GM23248 (cell line): ENCODE data around the gene PHF21B. TPM values are rescaled to one million over a fixed set of nuclear protein-coding genes. Genes with fewer than 3 reads are reported as not detected.

Experiments used
- DNase-seq: peaks from one replicate; pipeline ENCODE4 v3.0.0-alpha.2; 2015
- H2AFZ ChIP-seq: fragments of 200-600 bp; sonication (generic); 2 replicates; pipeline ENCODE4 v1.6.1; 2016; ENCODE audit warnings: antibody characterized with exemption
- H3F3A ChIP-seq: fragments of 200-600 bp; sonication (generic); 2 replicates; pipeline ENCODE4 v1.6.1; 2016; ENCODE audit warnings: mild to moderate bottlenecking, antibody characterized with exemption, mixed run types; ENCODE audit not compliant: insufficient read depth
- H3K27ac ChIP-seq: fragments of 200-600 bp; sonication (generic); 2 replicates; pipeline ENCODE4 v1.5.1; 2016; ENCODE audit warnings: mild to moderate bottlenecking
- H3K27me3 ChIP-seq: fragments of 200-600 bp; sonication (generic); replicated peaks from 2 replicates; pipeline ENCODE4 v1.6.1; 2016; ENCODE audit warnings: mild to moderate bottlenecking; ENCODE audit not compliant: insufficient read depth
- H3K36me3 ChIP-seq: fragments of 200-600 bp; sonication (generic); 2 replicates; pipeline ENCODE4 v1.6.1; 2016; ENCODE audit warnings: low read depth, mild to moderate bottlenecking
- H3K4me1 ChIP-seq: fragments of 200-600 bp; sonication (generic); 2 replicates; pipeline ENCODE4 v1.6.1; 2016; ENCODE audit warnings: mild to moderate bottlenecking; ENCODE audit not compliant: insufficient read depth
- H3K4me2 ChIP-seq: fragments of 200-600 bp; sonication (generic); one replicate; pipeline ENCODE4 v1.6.1; 2016; ENCODE audit warnings: mild to moderate bottlenecking; ENCODE audit not compliant: unreplicated experiment
- H3K4me3 ChIP-seq: fragments of 200-600 bp; sonication (generic); 2 replicates; pipeline ENCODE4 v1.5.1; 2016; ENCODE audit warnings: mild to moderate bottlenecking
- H3K79me2 ChIP-seq: fragments of 200-600 bp; sonication (generic); 2 replicates; pipeline ENCODE4 v1.6.1; 2016; ENCODE audit warnings: mild to moderate bottlenecking; ENCODE audit not compliant: insufficient read depth
- H3K9ac ChIP-seq: fragments of 200-600 bp; sonication (generic); 2 replicates; pipeline ENCODE4 v1.6.1; 2016; ENCODE audit warnings: mild to moderate bottlenecking
- H3K9me2 ChIP-seq: fragments of 200-600 bp; sonication (generic); 2 replicates; pipeline ENCODE4 v1.6.1; 2016; ENCODE audit warnings: mixed run types, mild to moderate bottlenecking, moderate library complexity; ENCODE audit not compliant: insufficient read depth
- H3K9me3 ChIP-seq: fragments of 200-600 bp; sonication (generic); one replicate; pipeline ENCODE4 v1.6.1; 2017; ENCODE audit warnings: low read depth
- H4K20me1 ChIP-seq: fragments of 200-600 bp; sonication (generic); 2 replicates; pipeline ENCODE4 v1.6.0; 2016; ENCODE audit not compliant: insufficient read depth
- EZH2 ChIP-seq: fragments of 200-600 bp; sonication (generic); IDR thresholded peaks from 2 replicates; pipeline ENCODE4 v1.6.1; 2018; ENCODE audit warnings: antibody characterized with exemption, mild to moderate bottlenecking; ENCODE audit not compliant: insufficient read depth, poor library complexity, severe bottlenecking
- EZH2phosphoT487 ChIP-seq: fragments of 200-600 bp; sonication (generic); IDR thresholded peaks from 2 replicates; pipeline ENCODE4 v1.6.1; 2018; ENCODE audit warnings: antibody characterized with exemption, moderate library complexity, mild to moderate bottlenecking, low read depth; ENCODE audit not compliant: insufficient read depth
- WGBS, 2 experiments: methylation state at CpG; one replicate each; pipeline ENCODE4 v1.1.6; 2015 to 2017; ENCODE audit warnings: low lambda C conversion rate in 2 of 2, low coverage in 1 of 2; ENCODE audit errors: missing lambda C conversion rate in 2 of 2; 5-methylcytosine and 5-hydroxymethylcytosine counted together
- in situ Hi-C: fragments of 300-500 bp; cut with MboI; formaldehyde crosslinking; loops from 2 replicates; pipeline ENCODE4 v1.15.0; 2020
- polyA plus RNA-seq: library from polyadenylated mRNA; unstranded; fragments of >200 nt; fragmentation: Nextera tagmentation; extraction: Ambion mirVana; gene quantifications from 2 replicates; pipeline ENCODE4 v1.2.1, GENCODE V29; 2016
- total RNA-seq: library from RNA; depleted of rRNA; stranded (reverse); fragments of >200 nt; shearing (Covaris generic); gene quantifications from 2 replicates; pipeline ENCODE4 v1.2.3, GENCODE V29; 2014

Gene PHF21B
- total and polyA plus RNA-seq, 2 experiments from 2014 or later, result not detected

DNA sequence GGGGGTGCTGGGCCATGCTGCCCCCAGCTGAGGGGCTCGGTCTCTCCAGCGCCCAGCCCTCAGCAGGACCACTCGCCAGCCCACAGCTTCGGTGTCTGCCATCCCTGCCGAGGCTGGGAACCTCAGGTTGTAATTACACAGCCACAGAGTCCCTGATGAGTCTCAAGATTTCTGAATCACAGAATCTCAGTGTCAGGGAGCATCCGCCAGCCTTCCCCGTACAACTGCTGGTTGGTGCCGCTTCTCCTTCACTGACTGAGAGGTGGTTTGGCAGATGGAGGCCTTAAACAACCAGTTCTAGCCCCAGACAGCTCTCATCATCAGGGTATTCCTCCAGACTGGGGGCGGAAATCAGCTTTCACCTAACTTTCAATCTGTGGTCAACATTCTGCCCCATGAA, 13.7 kb downstream of the PHF21B start:
- 36 to 42% methylated on average over 9 of the region's 9 CpGs for WGBS, 2 experiments

DNA sequence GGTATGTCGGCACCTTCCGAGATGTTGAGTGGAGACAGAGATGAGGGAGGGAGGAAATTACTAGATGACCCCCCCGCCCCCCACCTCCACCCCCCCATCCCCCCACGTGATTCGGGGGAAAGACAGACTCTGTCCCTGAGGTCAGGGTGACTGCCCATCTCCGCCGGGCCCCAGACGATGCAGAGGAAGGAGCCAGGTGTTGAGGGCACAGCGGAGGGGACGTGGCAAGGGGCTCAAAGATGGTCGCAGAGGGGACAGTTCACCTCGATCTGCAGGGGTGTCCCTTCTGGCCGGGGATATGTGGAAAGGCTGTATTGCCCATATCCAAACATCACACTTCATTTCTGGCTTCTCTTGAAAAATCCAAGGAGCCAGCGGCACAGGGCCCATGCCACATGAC, 14.1 kb downstream of the PHF21B start:
- Histone ChIP-seq H3K27ac (no peak overlapping the region), H3K27me3 (peaks cover 25% of the 10 kb centered on the region), H3K9ac (no peak overlapping the region), H3K36me3 (no peaks in the 10 kb centered on the region), H3K4me1 (no peaks in the 10 kb centered on the region), H4K20me1 (no peaks in the 10 kb centered on the region), H3K4me3 (no peak overlapping the region), H2AFZ (no peak overlapping the region), H3K9me2 (no peaks in the 10 kb centered on the region), H3K4me2 (no peak overlapping the region), H3K79me2 (no peaks in the 10 kb centered on the region), H3K9me3 (no peaks in the 10 kb centered on the region), H3F3A (no peaks in the 10 kb centered on the region)
- no peak for DNase-seq
- TF ChIP-seq EZH2, result no peak
- TF ChIP-seq EZH2phosphoT487, result no peak
- WGBS, 2 experiments, result 53 to 66% methylated on average over 12 to 14 of the region's 14 CpGs
- in situ Hi-C loops, result no loop called here

More for the DNA sequence above, 13.7 kb downstream of the PHF21B start:
- Histone ChIP-seq H3K36me3 (no peaks in the 10 kb centered on the region), H2AFZ (no peak overlapping the region), H3K4me2 (no peak overlapping the region), H4K20me1 (no peaks in the 10 kb centered on the region), H3K9me3 (no peaks in the 10 kb centered on the region), H3K27ac (no peak overlapping the region), H3K79me2 (no peaks in the 10 kb centered on the region), H3F3A (no peaks in the 10 kb centered on the region), H3K4me1 (no peaks in the 10 kb centered on the region), H3K9me2 (no peaks in the 10 kb centered on the region), H3K9ac (no peak overlapping the region), H3K27me3 (peaks cover 25% of the 10 kb centered on the region), H3K4me3 (no peak overlapping the region)
- in situ Hi-C loops, result no loop called here
- no peak for DNase-seq
- no peak for TF ChIP-seq EZH2phosphoT487
- TF ChIP-seq EZH2, result no peak

DNA sequence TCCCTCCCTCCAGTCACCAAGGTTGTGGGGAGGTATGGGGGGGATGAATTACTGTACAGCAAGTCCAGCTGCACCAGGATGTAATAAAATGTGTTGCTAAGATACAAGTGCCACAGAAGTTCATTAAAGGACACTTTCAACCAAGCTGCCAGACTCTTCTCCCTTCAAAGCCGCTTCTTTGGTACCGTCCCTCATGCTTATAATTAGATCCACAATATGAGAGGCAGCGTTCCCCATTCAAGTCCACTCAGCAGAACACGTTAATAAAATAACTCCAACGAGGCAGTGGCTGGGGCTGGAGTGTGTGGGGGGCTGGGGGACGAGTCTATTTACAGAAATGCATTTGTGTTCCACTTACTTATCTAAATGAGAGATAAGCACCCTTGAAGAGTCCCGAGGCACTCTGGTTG, 14.7 kb downstream of the PHF21B start:
- in situ Hi-C loops, result no loop called here
- TF ChIP-seq EZH2phosphoT487 (no peak), EZH2 (no peak)
- H3K27me3 ChIP-seq, result peaks cover 25% of the 10 kb centered on the region
- no peaks in the 10 kb centered on the region for H3K36me3 ChIP-seq
- H3F3A ChIP-seq, result no peaks in the 10 kb centered on the region
- no peaks in the 10 kb centered on the region for H3K4me1 ChIP-seq
- no peaks in the 10 kb centered on the region for H3K9me3 ChIP-seq
- no peaks in the 10 kb centered on the region for H3K9me2 ChIP-seq
- H3K4me3 ChIP-seq, result no peak overlapping the region
- 8 to 16% methylated on average over 7 of the region's 7 CpGs for WGBS, 2 experiments
- no peak overlapping the region for H3K27ac ChIP-seq
- H3K4me2 ChIP-seq, result no peak overlapping the region
- no peaks in the 10 kb centered on the region for H4K20me1 ChIP-seq
- DNase-seq, result no peak
- no peak overlapping the region for H2AFZ ChIP-seq
- H3K9ac ChIP-seq, result no peak overlapping the region
- H3K79me2 ChIP-seq, result no peaks in the 10 kb centered on the region

DNA sequence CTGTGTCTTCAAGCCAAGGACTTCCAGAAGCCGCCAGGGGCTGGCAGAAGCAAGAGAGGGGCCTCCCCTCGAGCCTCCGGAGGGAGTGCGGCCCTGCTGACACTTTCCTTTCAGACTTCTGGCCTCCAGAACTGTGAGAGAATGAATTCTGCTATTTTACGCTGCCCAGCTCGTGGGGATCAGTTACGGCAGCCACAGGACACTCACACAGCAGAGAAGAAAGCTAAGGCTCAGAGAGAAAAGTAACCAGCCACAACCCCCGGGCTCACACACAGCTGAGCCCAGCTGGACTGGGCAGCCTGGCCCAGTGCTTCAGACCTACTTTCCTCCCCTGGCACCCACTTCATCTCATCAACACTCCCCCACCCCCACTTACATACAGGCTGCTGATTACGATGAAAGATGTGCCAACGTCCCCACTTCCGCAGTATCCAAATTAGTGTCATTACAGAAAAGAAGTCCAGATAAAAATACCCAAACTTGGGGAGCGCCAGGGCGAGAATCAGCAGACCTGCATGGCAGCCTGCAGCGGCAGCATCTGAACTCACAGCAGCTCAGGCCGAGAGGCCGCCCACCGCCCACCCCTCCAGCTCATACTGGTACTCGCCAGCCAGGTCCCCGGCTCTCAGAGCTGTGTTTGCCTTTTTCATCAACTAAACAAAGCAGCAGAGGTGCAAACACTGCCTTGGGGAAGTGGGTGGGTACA, 15.3 kb downstream of the PHF21B start:
- Histone ChIP-seq H3K79me2 (no peaks in the 10 kb centered on the region), H3K36me3 (no peaks in the 10 kb centered on the region), H3F3A (no peaks in the 10 kb centered on the region), H3K9ac (no peak overlapping the region), H3K9me3 (no peaks in the 10 kb centered on the region), H3K4me3 (no peak overlapping the region), H3K27me3 (peaks cover 25% of the 10 kb centered on the region), H2AFZ (no peak overlapping the region), H3K9me2 (no peaks in the 10 kb centered on the region), H4K20me1 (no peaks in the 10 kb centered on the region), H3K27ac (no peak overlapping the region), H3K4me2 (no peak overlapping the region), H3K4me1 (no peaks in the 10 kb centered on the region)
- in situ Hi-C loops, result no loop called here
- no peak for DNase-seq
- 51 to 56% methylated on average over 19 of the region's 19 CpGs for WGBS, 2 experiments
- no peak for TF ChIP-seq EZH2phosphoT487
- TF ChIP-seq EZH2, result no peak

DNA sequence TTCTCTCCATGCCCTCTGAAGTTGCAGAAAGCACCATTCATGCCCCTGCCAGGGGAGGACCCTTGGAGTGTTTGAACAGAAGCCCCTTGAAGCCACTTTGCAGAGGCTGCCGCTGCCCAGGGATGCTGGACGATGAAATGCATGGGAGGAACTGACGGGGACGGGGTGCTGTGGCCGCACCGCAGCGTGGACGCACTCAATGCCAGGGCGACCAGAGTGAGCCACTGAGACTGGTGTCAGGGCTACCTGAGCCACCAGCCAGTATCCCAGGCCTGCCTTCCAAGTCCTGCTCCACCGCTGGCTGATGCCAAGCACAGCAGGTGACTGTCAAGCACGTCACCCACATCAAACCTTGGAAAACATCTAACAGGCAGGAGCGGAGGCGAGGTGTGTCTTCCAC, 17.6 kb downstream of the PHF21B start:
- no peaks in the 10 kb centered on the region for H4K20me1 ChIP-seq
- no peaks in the 10 kb centered on the region for H3K4me1 ChIP-seq
- H3K4me2 ChIP-seq, result no peak overlapping the region
- no peaks in the 10 kb centered on the region for H3K79me2 ChIP-seq
- H3K27me3 ChIP-seq, result peaks cover 18% of the 10 kb centered on the region; the same call in 1 of the 2 replicates
- no peak overlapping the region for H3K9ac ChIP-seq
- H3K27ac ChIP-seq, result no peak overlapping the region
- in situ Hi-C loops, result no loop called here
- WGBS, 2 experiments, result 72 to 81% methylated on average over 12 to 13 of the region's 13 CpGs
- H3K4me3 ChIP-seq, result no peak overlapping the region
- TF ChIP-seq EZH2phosphoT487, result no peak
- no peak for TF ChIP-seq EZH2
- no peaks in the 10 kb centered on the region for H3F3A ChIP-seq
- no peak for DNase-seq
- H2AFZ ChIP-seq, result no peak overlapping the region
- H3K9me3 ChIP-seq, result no peaks in the 10 kb centered on the region
- no peaks in the 10 kb centered on the region for H3K36me3 ChIP-seq
- H3K9me2 ChIP-seq, result no peaks in the 10 kb centered on the region
